Lung (tissue), 12 donors: ENCODE data around the gene WBP11. TPM values are rescaled to one million over a fixed set of nuclear protein-coding genes. Genes with fewer than 3 reads are reported as not detected.
"Not testable (repeated sequence)": the region's sequence is repeated elsewhere in the genome, so short reads cannot be mapped to it uniquely, and the experiment has no call there.

Source experiments
- ATAC-seq: fragments of 200-7000 bp; cut with Tn5 transposase; one replicate; pipeline ENCODE4 v1.9.1; 2020; ENCODE audit warnings: moderate number of reproducible peaks; ENCODE audit not compliant: insufficient read depth, low FRiP score
- DNase-seq, 3 donors: peaks; one replicate each; pipeline ENCODE4 v3.0.0-alpha.2; 2013 to 2017
- H3K27ac ChIP-seq, 2 donors: one replicate each; pipeline ENCODE4 v1.5.1; 2013; ENCODE audit warnings: mild to moderate bottlenecking in 2 of 2, moderate library complexity in 2 of 2, control low read depth in 1 of 2, inconsistent platforms in 1 of 2, low read depth in 1 of 2, low read length in 1 of 2
- H3K27me3 ChIP-seq, 3 donors: one replicate each; pipeline ENCODE4 v1.5.1; 2013; ENCODE audit warnings: low read length in 2 of 3; ENCODE audit not compliant: control insufficient read depth in 3 of 3, insufficient read depth in 3 of 3
- H3K36me3 ChIP-seq, 4 donors: one replicate each; pipeline ENCODE4 v1.5.1; 2013; ENCODE audit warnings: low read length in 4 of 4, mild to moderate bottlenecking in 1 of 4, moderate library complexity in 1 of 4; ENCODE audit not compliant: control insufficient read depth in 4 of 4, insufficient read depth in 4 of 4
- H3K4me1 ChIP-seq, 5 donors: one replicate each; pipeline ENCODE4 v1.5.1; 2013; ENCODE audit warnings: low read length in 5 of 5, mild to moderate bottlenecking in 2 of 5, moderate library complexity in 1 of 5; ENCODE audit not compliant: control insufficient read depth in 5 of 5, insufficient read depth in 5 of 5
- H3K4me3 ChIP-seq: one replicate; pipeline ENCODE4 v1.5.1; 2013; ENCODE audit warnings: mild to moderate bottlenecking, control low read depth, moderate library complexity
- H3K9ac ChIP-seq, 2 donors: one replicate each; pipeline ENCODE4 v1.5.1; 2013; ENCODE audit warnings: low read length in 2 of 2, control low read depth in 1 of 2; ENCODE audit not compliant: insufficient read depth in 1 of 2
- H3K9me3 ChIP-seq, 4 donors: one replicate each; pipeline ENCODE4 v1.5.1; 2013; ENCODE audit warnings: low read length in 3 of 4, mild to moderate bottlenecking in 1 of 4, moderate library complexity in 1 of 4; ENCODE audit not compliant: control insufficient read depth in 4 of 4, insufficient read depth in 3 of 4
- CTCF ChIP-seq: IDR thresholded peaks from 2 replicates; pipeline ENCODE4 v1.5.1; 2012; ENCODE audit warnings: mild to moderate bottlenecking; ENCODE audit errors: control extremely low read depth, extremely low read depth
- WGBS, 2 donors: extraction: QIAGEN DNeasy Blood & Tissue Kit; methylation state at CpG; one replicate each; pipeline ENCODE4 v1.1.7; 2013; 5-methylcytosine and 5-hydroxymethylcytosine counted together
- polyA plus RNA-seq, 2 donors: library from polyadenylated mRNA; stranded (reverse); fragments of 200-250 nt; gene quantifications; one replicate each; pipeline ENCODE4 v1.2.1, GENCODE V29; 2013
- total RNA-seq, 2 donors: library from RNA; depleted of rRNA in 1 of 2; stranded (reverse); fragments of >200 nt in 1 of 2; gene quantifications; one replicate each; pipeline ENCODE4 v1.2.1, GENCODE V29; 2014 to 2021
- donor health status: control.
- donor health status: control.
- donor health status: Bipolar disorder and iron deficiency.
- donor health status: healthy.
- donor health status: DM: yes; HTN: yes; CAD: no.

The WBP11 gene
- total and polyA plus RNA-seq, 4 donors = 14.8 to 52.8 (median 30.6) TPM

- no peak for TF ChIP-seq CTCF
- no peak for DNase-seq
- H3K36me3 ChIP-seq = peaks cover 0 to 3% (median 0%) of the 10 kb centered on the region in 4 donors
- H3K9me3 ChIP-seq = peaks cover 0 to 2% (median 0%) of the 10 kb centered on the region in 4 donors
- no peak overlapping the region for H3K9ac ChIP-seq
- no peaks in the 10 kb centered on the region for H3K27me3 ChIP-seq
- 94 to 96% methylated on average over 3 of the region's 3 CpGs for WGBS, 2 donors
- ATAC-seq = no peak
- H3K4me3 ChIP-seq = no peak overlapping the region
- peaks cover 0 to 12% (median 0%) of the 10 kb centered on the region in 5 donors for H3K4me1 ChIP-seq
- H3K27ac ChIP-seq = no peak overlapping the region
These were observed 36.5 kb downstream of the WBP11 start for GRCh38 chr12:14766649-14767215.

- not testable (repeated sequence) for ATAC-seq, DNase-seq, H3K27me3 ChIP-seq, H3K27ac ChIP-seq, H3K4me3 ChIP-seq, H3K9ac ChIP-seq, H3K36me3 ChIP-seq, H3K9me3 ChIP-seq
- H3K4me1 ChIP-seq = peaks cover 0 to 10% (median 0%) of the 10 kb centered on the region in 5 donors
- WGBS, 2 donors = 95 to 96% methylated on average over 3 of the region's 3 CpGs
These were observed 37.3 kb downstream of the WBP11 start for GRCh38 chr12:14766020-14766419.

GRCh38 chr12:14765398-14765797 lies 37.9 kb downstream of the WBP11 start:
- peaks cover 0 to 5% (median 1%) of the 10 kb centered on the region in 4 donors for H3K9me3 ChIP-seq
- ATAC-seq (no peak), DNase-seq (no peak)
- H3K9ac ChIP-seq = no peak overlapping the region
- no peaks in the 10 kb centered on the region for H3K27me3 ChIP-seq
- peaks cover 0 to 10% (median 0%) of the 10 kb centered on the region in 5 donors for H3K4me1 ChIP-seq
- 96 to 98% methylated on average over 2 of the region's 2 CpGs for WGBS, 2 donors
- peaks cover 0 to 3% (median 0%) of the 10 kb centered on the region in 4 donors for H3K36me3 ChIP-seq
- H3K4me3 ChIP-seq = no peak overlapping the region
- no peak overlapping the region for H3K27ac ChIP-seq
- no peak for TF ChIP-seq CTCF

- H3K4me1 ChIP-seq, H3K9me3 ChIP-seq, H3K27me3 ChIP-seq, H3K27ac ChIP-seq, H3K36me3 ChIP-seq, ATAC-seq, H3K4me3 ChIP-seq, DNase-seq, H3K9ac ChIP-seq: not testable (repeated sequence)
- WGBS, 2 donors = 82 to 96% methylated on average over 6 of the region's 6 CpGs
These were observed 43.5 kb downstream of the WBP11 start for GRCh38 chr12:14759711-14760280.
